Thoracic aorta (tissue), 2 donors: Measurements from ENCODE around the gene ARHGAP44. TPM values are rescaled to one million over a fixed set of nuclear protein-coding genes. Genes with fewer than 3 reads are reported as not detected.
A peak's percentile ranks its signal among the peaks of the same experiment; 100 is the strongest.

ENCODE experiments used
- ATAC-seq: fragments of 150-250 bp; one replicate; pipeline ENCODE4 v1.8.0; 2017; ENCODE audit warnings: low read depth; ENCODE audit not compliant: insufficient number of reproducible peaks, low FRiP score
- DNase-seq: peaks from one replicate; pipeline ENCODE4 v3.0.0-alpha.2; 2020; ENCODE audit warnings: low spot score
- H3K27ac ChIP-seq, 2 donors: fragments of 200-600 bp; sonication (generic); 1 replicate in 1 of 2; 2 replicates in 1 of 2; pipeline ENCODE4 v1.5.1; 2016; ENCODE audit warnings: mild to moderate bottlenecking in 2 of 2, moderate library complexity in 2 of 2
- H3K27me3 ChIP-seq: fragments of 200-600 bp; sonication (generic); replicated peaks from 2 replicates; pipeline ENCODE4 v1.6.0; 2016; ENCODE audit warnings: mild to moderate bottlenecking; ENCODE audit not compliant: insufficient read depth
- H3K36me3 ChIP-seq: fragments of 200-600 bp; sonication (generic); one replicate; pipeline ENCODE4 v1.5.1; 2016
- H3K4me1 ChIP-seq, 2 donors: fragments of 200-600 bp; sonication (generic); 1 replicate in 1 of 2; 2 replicates in 1 of 2; pipeline versions ENCODE4 v1.5.1 to v1.6.0; 2016; ENCODE audit warnings: low read depth in 2 of 2, mild to moderate bottlenecking in 1 of 2; ENCODE audit not compliant: control insufficient read depth in 1 of 2
- H3K4me3 ChIP-seq: fragments of 200-600 bp; sonication (generic); 2 replicates; pipeline ENCODE4 v1.5.1; 2016; ENCODE audit warnings: mild to moderate bottlenecking
- H3K9me3 ChIP-seq: fragments of 200-600 bp; sonication (generic); 2 replicates; pipeline ENCODE4 v1.5.1; 2016
- CTCF ChIP-seq: fragments of 200-600 bp; sonication (generic); IDR thresholded peaks from one replicate; pipeline ENCODE4 v1.5.1; 2019; ENCODE audit warnings: antibody characterized with exemption
- total RNA-seq, 2 donors: library from RNA; depleted of rRNA; stranded (reverse); fragments of >200 nt; gene quantifications; one replicate each; pipeline versions ENCODE4 v1.1.0 to v1.2.3, GENCODE V29; 2016

ARHGAP44 gene
- total RNA-seq, 2 donors from 2014 or later: 7.3 to 10.3 TPM

GRCh38 chr17:13016881-13017654 is 227.8 kb downstream of the ARHGAP44 start:
- Histone ChIP-seq H3K27ac (peak overlapping the region; percentile 59 to 75), H3K4me3 (peak overlapping the region; percentile 89), H3K36me3 (peaks cover 24% of the 10 kb centered on the region), H3K4me1 (peaks cover 0 to 17% of the 10 kb centered on the region in 2 donors), H3K27me3 (no peaks in the 10 kb centered on the region), H3K9me3 (no peaks in the 10 kb centered on the region)
- ATAC-seq (no peak), DNase-seq (no peak)
- TF ChIP-seq CTCF: no peak

GRCh38 chr17:13017655-13018459 is 228.6 kb downstream of the ARHGAP44 start, which contains the start of gene ELAC2:
ELAC2 (minus strand) TSS chr17:13018027; CDS start chr17:13017947, 80 bp downstream.
- H3K4me3 ChIP-seq: peak within 1 kb of the TSS; percentile 89
- TF ChIP-seq CTCF: peak; percentile 30
- ATAC-seq: peak; percentile 100
- no peaks in the 10 kb centered on the region for H3K9me3 ChIP-seq
- H3K36me3 ChIP-seq: peaks cover 16% of the 10 kb centered on the region
- peak; percentile 89 for DNase-seq
- H3K27ac ChIP-seq: peak within 1 kb of the TSS; percentile 78 to 85
- H3K4me1 ChIP-seq: peaks cover 0 to 17% of the 10 kb centered on the region in 2 donors
- H3K27me3 ChIP-seq: no peaks in the 10 kb centered on the region

GRCh38 chr17:13024016-13024415 is 234.7 kb downstream of the ARHGAP44 start:
- Histone ChIP-seq H3K9me3 (no peaks in the 10 kb centered on the region), H3K27me3 (no peaks in the 10 kb centered on the region), H3K4me3 (peak overlapping the region; percentile 20), H3K36me3 (no peaks in the 10 kb centered on the region), H3K4me1 (peaks cover 0 to 3% of the 10 kb centered on the region in 2 donors), H3K27ac (no peak overlapping the region)
- TF ChIP-seq CTCF: no peak
- DNase-seq (no peak), ATAC-seq (no peak)

GRCh38 chr17:13024526-13025257 is 235.4 kb downstream of the ARHGAP44 start:
- H3K4me1 ChIP-seq: peaks cover 0 to 3% of the 10 kb centered on the region in 2 donors
- no peaks in the 10 kb centered on the region for H3K27me3 ChIP-seq
- no peak overlapping the region for H3K27ac ChIP-seq
- peak; percentile 43 for ATAC-seq
- H3K9me3 ChIP-seq: no peaks in the 10 kb centered on the region
- TF ChIP-seq CTCF: peak; percentile 90
- no peak for DNase-seq
- no peaks in the 10 kb centered on the region for H3K36me3 ChIP-seq
- peak overlapping the region; percentile 20 for H3K4me3 ChIP-seq
